Panc1 (cell line): ENCODE results near the gene ADO. TPM values are rescaled to one million over a fixed set of nuclear protein-coding genes. Genes with fewer than 3 reads are reported as not detected.

Source experiments
- ATAC-seq: fragments of 200-7000 bp; cut with Tn5 transposase; 2 replicates; pipeline ENCODE4 v1.9.1; 2020; ENCODE audit warnings: mild to moderate bottlenecking, moderate library complexity
- BruUV-seq: library from RNA; stranded (reverse); fragments of 400-500 nt; replicated peaks from 2 replicates; lab custom pipeline; 2021; lab: Mats Ljungman, UMichigan
- CTCF ChIA-PET: fragments of 300-600 bp; sonication (Branson Sonifier 250); formaldehyde crosslinking; loops from one replicate; lab custom pipeline; 2022; ENCODE audit warnings: antibody characterized with exemption; lab: Charles Lee
- POLR2A ChIA-PET: fragments of 300-600 bp; sonication (Branson Sonifier 250); formaldehyde crosslinking; loops from one replicate; lab custom pipeline; 2022; ENCODE audit warnings: antibody characterized with exemption; lab: Charles Lee
- DNase-seq: peaks from one replicate; pipeline ENCODE4 v3.0.0-alpha.2; 2010; ENCODE audit warnings: low read depth, low spot score
- H3K27ac ChIP-seq: 2 replicates; pipeline ENCODE4 v1.5.1; 2011; ENCODE audit warnings: mild to moderate bottlenecking, low read length, inconsistent platforms
- H3K27me3 ChIP-seq: fragments of 200-500 bp; sonication (Bioruptor generic); 2 replicates; pipeline ENCODE4 v1.6.0; 2014; ENCODE audit warnings: low read length, inconsistent platforms; ENCODE audit not compliant: control insufficient read depth, insufficient read depth
- H3K36me3 ChIP-seq: fragments of 200-500 bp; sonication (Bioruptor generic); 2 replicates; pipeline ENCODE4 v1.5.1; 2014; ENCODE audit warnings: inconsistent platforms, mild to moderate bottlenecking, low read length, moderate library complexity; ENCODE audit not compliant: control insufficient read depth, insufficient read depth
- H3K4me1 ChIP-seq: 2 replicates; pipeline ENCODE4 v1.5.1; 2011; ENCODE audit warnings: inconsistent platforms, mild to moderate bottlenecking, low read length, moderate library complexity; ENCODE audit not compliant: control insufficient read depth, insufficient read depth
- H3K4me3 ChIP-seq, 2 experiments: 2 replicates each; pipeline ENCODE4 v1.5.1; 2011 to 2012; ENCODE audit warnings: low read depth in 2 of 2, low read length in 2 of 2, mild to moderate bottlenecking in 2 of 2, inconsistent platforms in 1 of 2, moderate library complexity in 1 of 2
- H3K9me3 ChIP-seq: fragments of 200-500 bp; sonication (Bioruptor generic); 2 replicates; pipeline ENCODE4 v1.5.1; 2014; ENCODE audit warnings: low read depth, mild to moderate bottlenecking, inconsistent platforms, low read length, moderate library complexity; ENCODE audit not compliant: control insufficient read depth, insufficient read depth
- CTCF ChIP-seq: fragments of 450-650 bp; IDR thresholded peaks from 2 replicates; pipeline ENCODE4 v1.5.1; 2017; ENCODE audit warnings: mild to moderate bottlenecking
- POLR2AphosphoS5 ChIP-seq: IDR thresholded peaks from 2 replicates; pipeline ENCODE4 v1.6.1; 2012; ENCODE audit warnings: mild to moderate bottlenecking, low read depth, low read length, moderate library complexity
- REST ChIP-seq, 2 experiments: IDR thresholded peaks; 2 replicates each; pipeline ENCODE4 v1.6.1; 2011 to 2012; ENCODE audit warnings: low read depth in 2 of 2, control low read depth in 1 of 2, low read length in 1 of 2, mild to moderate bottlenecking in 1 of 2, moderate library complexity in 1 of 2; ENCODE audit not compliant: insufficient read depth in 1 of 2
- SIN3A ChIP-seq: IDR thresholded peaks from 2 replicates; pipeline ENCODE4 v1.6.1; 2012; ENCODE audit warnings: low read depth, mild to moderate bottlenecking, low read length, moderate library complexity, borderline replicate concordance; ENCODE audit not compliant: insufficient read depth
- TCF7L2 ChIP-seq: IDR thresholded peaks from 2 replicates; pipeline ENCODE4 v1.6.1; 2011; ENCODE audit warnings: mild to moderate bottlenecking, low read depth, low read length, inconsistent platforms
- in situ Hi-C: cut with HindIII; loops from 2 replicates; pipeline ENCODE4 v1.10.0; 2016; ENCODE audit warnings: low sequenced_read_pairs, low pct_unique_long_range_greater_than_20kb
- intact Hi-C: fragments of 100-400 bp; cut with micrococcal nuclease; formaldehyde crosslinking; loops from one replicate; pipeline ENCODE4 v1.10.0; 2022; ENCODE audit not compliant: unreplicated experiment
- total RNA-seq: library from RNA; stranded (reverse); gene quantifications from one replicate; pipeline ENCODE4 v1.2.1, GENCODE V29; 2021; ENCODE audit not compliant: unreplicated experiment

The ADO gene
- total RNA-seq, 1 experiment from 2014 or later: 24.9 TPM

GRCh38 chr10:62765726-62766125, 38.8 kb upstream of the ADO start:
- no TSS peak for BruUV-seq
- Histone ChIP-seq H3K36me3 (no peaks in the 10 kb centered on the region), H3K4me1 (no peaks in the 10 kb centered on the region), H3K4me3 (no peak overlapping the region), H3K27ac (no peak overlapping the region), H3K27me3 (no peaks in the 10 kb centered on the region), H3K9me3 (no peaks in the 10 kb centered on the region)
- in situ Hi-C loops (no loop called here), intact Hi-C loops (no loop called here)
- DNase-seq (no peak), ATAC-seq (no peak)
- ChIA-PET CTCF (no interaction called here), POLR2A (no interaction called here)
- TF ChIP-seq TCF7L2 (no peak), SIN3A (no peak), CTCF (no peak), POLR2AphosphoS5 (no peak), REST (IDR thresholded peaks at IDR 0.05; ENCODE audit: insufficient read depth in 1 of 2, low read depth in 2 of 2, low read length in 1 of 2) (no peak)

- POLR2A ChIA-PET: no interaction called here
- DNase-seq (no peak), ATAC-seq (no peak)
- H3K9me3 ChIP-seq: no peaks in the 10 kb centered on the region
- no peaks in the 10 kb centered on the region for H3K27me3 ChIP-seq
- in situ Hi-C loops: no loop called here
- BruUV-seq: no TSS peak
- no peaks in the 10 kb centered on the region for H3K36me3 ChIP-seq
- no peaks in the 10 kb centered on the region for H3K4me1 ChIP-seq
- no peak overlapping the region for H3K4me3 ChIP-seq
- intact Hi-C loops: no loop called here
- TF ChIP-seq POLR2AphosphoS5 (no peak), REST (IDR thresholded peaks at IDR 0.05; ENCODE audit: insufficient read depth in 1 of 2, low read depth in 2 of 2, low read length in 1 of 2) (no peak), CTCF (no peak), TCF7L2 (no peak), SIN3A (no peak)
- no peak overlapping the region for H3K27ac ChIP-seq
- CTCF ChIA-PET: no interaction called here
Observed at GRCh38 chr10:62766386-62766785, 38.1 kb upstream of the ADO start.
